Gastrocnemius medialis (tissue), 4 donors: Measurements from ENCODE around the gene BASP1.

Experiments
- CTCF ChIP-seq, 5 experiments: fragments of 450-650 bp in 3 of 5; fragments of 200-600 bp in 2 of 5; sonication (generic) in 2 of 5; IDR thresholded peaks in 4 of 5; conservative IDR thresholded peaks in 1 of 5; 1 replicate in 4 of 5; 2 replicates in 1 of 5; pipeline ENCODE4 v1.5.1; 2016 to 2019; ENCODE audit warnings: antibody characterized with exemption in 5 of 5, mild to moderate bottlenecking in 3 of 5, moderate library complexity in 3 of 5
- POLR2A ChIP-seq, 2 donors: fragments of 450-650 bp; IDR thresholded peaks; one replicate each; pipeline ENCODE4 v1.6.1; 2017; ENCODE audit warnings: antibody characterized with exemption in 2 of 2, mild to moderate bottlenecking in 2 of 2, moderate library complexity in 2 of 2

- TF ChIP-seq CTCF (IDR thresholded peaks at IDR 0.05 in 4 of 5, conservative IDR thresholded peaks at IDR 0.05 in 1 of 5) (peak in 3 of 5 experiments; percentile 51 to 68 (median 57)), POLR2A (IDR thresholded peaks at IDR 0.05) (no peak)
Observed at GRCh38 chr5:17216176-17216973, 1.1 kb upstream of the BASP1 start.
